Lower lobe of right lung (tissue), 2 donors: Measurements from ENCODE around the gene GLIS1. TPM values are rescaled to one million over a fixed set of nuclear protein-coding genes. Genes with fewer than 3 reads are reported as not detected.

ENCODE experiments used
- ATAC-seq, 2 donors: fragments of 200-7000 bp; cut with Tn5 transposase; one replicate each; pipeline ENCODE4 v1.9.1; 2020 to 2022; ENCODE audit warnings: mild to moderate bottlenecking in 2 of 2, moderate library complexity in 2 of 2
- DNase-seq: peaks from one replicate; pipeline ENCODE4 v3.0.0-alpha.2; 2020
- H3K27ac ChIP-seq: fragments of 200-600 bp; one replicate; pipeline ENCODE4 v1.8.0; 2022
- H3K27me3 ChIP-seq: fragments of 200-600 bp; one replicate; pipeline ENCODE4 v1.8.0; 2022; ENCODE audit warnings: low read depth
- H3K36me3 ChIP-seq: fragments of 200-600 bp; one replicate; pipeline ENCODE4 v1.8.0; 2022; ENCODE audit warnings: mild to moderate bottlenecking
- H3K4me1 ChIP-seq: fragments of 200-600 bp; one replicate; pipeline ENCODE4 v1.8.0; 2022
- H3K4me3 ChIP-seq: fragments of 200-600 bp; one replicate; pipeline ENCODE4 v1.8.0; 2022; ENCODE audit warnings: mild to moderate bottlenecking
- H3K9me3 ChIP-seq: fragments of 200-600 bp; one replicate; pipeline ENCODE4 v1.8.0; 2022
- CTCF ChIP-seq: fragments of 200-600 bp; IDR thresholded peaks from one replicate; pipeline ENCODE4 v1.8.0; 2022; ENCODE audit warnings: antibody characterized with exemption, mild to moderate bottlenecking
- intact Hi-C: fragments of 100-400 bp; cut with DNase I; formaldehyde crosslinking; loops from one replicate; pipeline ENCODE4 v1.11.0; 2022
- total RNA-seq: library from RNA; stranded (reverse); fragmentation: NEBNext Ultra II Directional; extraction: Animal tissue kit (Norgen Biotek cat#: 25700); gene quantifications from one replicate; pipeline ENCODE4 v1.2.1, GENCODE V29; 2021
- donor health status: DM: no; HTN: yes; CAD: no; lungs with severe emphysema.

Gene GLIS1
- total RNA-seq, 1 donor from 2014 or later, result not detected

- intact Hi-C loops, result no loop called here
- Histone ChIP-seq H3K4me3 (no peak overlapping the region), H3K9me3 (no peaks in the 10 kb centered on the region), H3K36me3 (no peaks in the 10 kb centered on the region), H3K4me1 (no peaks in the 10 kb centered on the region), H3K27me3 (peaks cover 10% of the 10 kb centered on the region), H3K27ac (no peak overlapping the region)
- no peak for TF ChIP-seq CTCF
- no peak for ATAC-seq
- no peak for DNase-seq
Measured at GRCh38 chr1:53704804-53705445, 34.0 kb downstream of the GLIS1 start.

GRCh38 chr1:53704304-53704703 is 34.7 kb downstream of the GLIS1 start:
- peaks cover 10% of the 10 kb centered on the region for H3K27me3 ChIP-seq
- ATAC-seq, result no peak
- H3K9me3 ChIP-seq, result no peaks in the 10 kb centered on the region
- TF ChIP-seq CTCF, result no peak
- no peak for DNase-seq
- intact Hi-C loops, result no loop called here
- H3K4me3 ChIP-seq, result no peak overlapping the region
- no peak overlapping the region for H3K27ac ChIP-seq
- H3K4me1 ChIP-seq, result no peaks in the 10 kb centered on the region
- H3K36me3 ChIP-seq, result no peaks in the 10 kb centered on the region

- H3K4me1 ChIP-seq, result no peaks in the 10 kb centered on the region
- no peak overlapping the region for H3K4me3 ChIP-seq
- no peaks in the 10 kb centered on the region for H3K9me3 ChIP-seq
- ATAC-seq (no peak), DNase-seq (no peak)
- H3K27ac ChIP-seq, result no peak overlapping the region
- TF ChIP-seq CTCF, result no peak
- no peaks in the 10 kb centered on the region for H3K36me3 ChIP-seq
- H3K27me3 ChIP-seq, result peaks cover 6% of the 10 kb centered on the region
- intact Hi-C loops, result no loop called here
Measured at GRCh38 chr1:53703174-53703573, 35.8 kb downstream of the GLIS1 start.

- ATAC-seq, result no peak
- H3K4me3 ChIP-seq, result no peak overlapping the region
- no peaks in the 10 kb centered on the region for H3K9me3 ChIP-seq
- intact Hi-C loops, result no loop called here
- H3K27me3 ChIP-seq, result peaks cover 6% of the 10 kb centered on the region
- no peak for DNase-seq
- H3K36me3 ChIP-seq, result no peaks in the 10 kb centered on the region
- H3K27ac ChIP-seq, result no peak overlapping the region
- TF ChIP-seq CTCF, result no peak
- H3K4me1 ChIP-seq, result no peaks in the 10 kb centered on the region
Measured at GRCh38 chr1:53702341-53702740, 36.6 kb downstream of the GLIS1 start.

GRCh38 chr1:53700776-53701175 is 38.2 kb downstream of the GLIS1 start:
- DNase-seq (no peak), ATAC-seq (no peak)
- peaks cover 3% of the 10 kb centered on the region for H3K27me3 ChIP-seq
- H3K4me1 ChIP-seq, result no peaks in the 10 kb centered on the region
- intact Hi-C loops, result no loop called here
- TF ChIP-seq CTCF, result no peak
- H3K27ac ChIP-seq, result no peak overlapping the region
- no peaks in the 10 kb centered on the region for H3K9me3 ChIP-seq
- H3K4me3 ChIP-seq, result no peak overlapping the region
- no peaks in the 10 kb centered on the region for H3K36me3 ChIP-seq
